GM19468 (cell line): ENCODE measurements around the gene COPS3.

Source experiments
- ATAC-seq: cut with Tn5 transposase; IDR thresholded peaks from one replicate; pipeline ENCODE4 v1.9.1; 2021; ENCODE audit warnings: mild to moderate bottlenecking, moderate library complexity, moderate number of reproducible peaks; ENCODE audit not compliant: unreplicated experiment; ENCODE audit errors: extremely low read depth

COPS3 gene

GRCh38 chr17:17224137-17224536, 56.9 kb downstream of the COPS3 start:
- no peak for ATAC-seq

GRCh38 chr17:17223736-17224135, 57.3 kb downstream of the COPS3 start:
- no peak for ATAC-seq

DNA sequence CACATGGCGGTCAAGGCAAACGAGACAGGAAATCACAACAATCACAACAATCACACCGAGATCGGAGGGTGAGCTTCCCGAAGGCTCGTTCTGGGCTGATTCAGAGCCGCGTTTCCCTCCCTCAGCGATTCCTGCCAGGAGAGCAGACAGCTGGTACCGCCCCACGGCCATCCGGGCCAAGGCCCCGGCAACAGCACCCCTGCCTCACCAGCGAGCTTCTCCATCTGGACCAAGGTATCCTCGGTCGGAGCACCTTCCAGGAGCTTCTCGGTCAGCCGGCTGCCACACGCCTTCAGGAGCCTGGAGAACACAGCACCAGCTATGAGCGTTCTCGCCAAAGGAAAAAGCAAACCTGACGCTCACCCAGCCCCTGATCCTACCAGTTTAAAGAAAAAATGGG, 59.7 kb downstream of the COPS3 start:
- ATAC-seq, result no peak

DNA sequence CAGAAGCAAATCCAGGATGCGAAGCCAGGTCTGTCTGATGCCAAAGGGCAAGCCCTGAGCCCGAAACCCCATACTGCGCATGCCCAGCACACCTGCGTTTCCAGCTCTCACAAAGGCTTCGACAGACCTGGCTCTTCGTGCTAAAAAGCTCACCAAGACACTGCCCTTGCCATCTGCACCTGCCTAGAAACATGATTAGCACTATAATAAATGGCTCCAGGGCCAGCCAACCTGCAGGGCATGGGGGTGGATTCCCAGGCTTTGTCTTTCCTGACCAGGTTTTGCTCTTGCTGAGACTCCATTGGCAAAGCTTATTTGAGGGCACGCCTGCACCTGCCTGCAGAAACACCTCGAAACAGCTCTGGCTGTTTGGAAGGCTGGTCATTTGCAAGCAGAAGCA, 60.5 kb downstream of the COPS3 start:
- no peak for ATAC-seq

GRCh38 chr17:17217995-17218394, 63.1 kb downstream of the COPS3 start:
- ATAC-seq, result no peak

- ATAC-seq, result no peak
Observed at GRCh38 chr17:17216776-17217175, 64.3 kb downstream of the COPS3 start.

DNA sequence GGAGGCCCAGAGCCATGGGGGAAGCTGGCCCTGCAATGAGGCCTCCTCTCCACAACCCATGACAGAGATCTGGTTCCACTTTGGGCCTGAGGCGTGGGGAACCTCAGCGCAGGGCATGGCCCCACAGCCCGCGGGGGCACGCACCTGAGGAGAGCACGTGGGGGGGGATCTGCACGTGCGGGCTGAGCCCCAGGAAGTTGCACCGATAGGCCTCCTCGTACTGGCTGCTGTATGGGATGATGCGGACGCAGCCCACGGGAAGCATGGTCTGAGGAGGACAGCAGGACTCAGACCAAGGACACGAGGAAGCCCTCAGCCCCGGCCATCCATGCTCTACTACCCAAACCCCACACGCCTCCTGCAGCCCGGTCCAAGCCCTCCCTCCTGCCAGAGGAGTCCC, 64.8 kb downstream of the COPS3 start:
- ATAC-seq, result no peak

- ATAC-seq, result no peak
Observed at GRCh38 chr17:17215575-17215974, 65.5 kb downstream of the COPS3 start.

GRCh38 chr17:17214646-17215436, 66.2 kb downstream of the COPS3 start:
- ATAC-seq, result no peak

DNA sequence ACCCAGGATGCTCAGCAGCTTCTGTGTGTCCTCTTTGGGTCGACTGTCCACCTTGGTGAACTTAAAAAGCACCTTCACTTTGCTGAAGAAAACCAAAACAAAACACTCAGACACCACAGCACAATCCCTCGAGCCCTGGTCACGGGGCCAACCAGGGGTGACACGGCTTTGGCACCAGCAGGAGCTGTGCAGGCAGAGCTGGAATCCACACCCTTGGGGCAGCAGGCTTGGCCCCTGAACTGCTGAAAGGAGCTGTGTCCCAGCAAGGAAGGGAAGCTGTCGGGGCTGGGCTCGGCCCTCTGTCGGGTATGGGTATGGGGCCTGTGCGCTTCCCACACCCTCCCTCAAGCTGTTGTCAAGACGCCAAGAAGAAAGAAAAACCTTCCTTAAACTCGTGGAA, 67.3 kb downstream of the COPS3 start:
- ATAC-seq, result no peak

DNA sequence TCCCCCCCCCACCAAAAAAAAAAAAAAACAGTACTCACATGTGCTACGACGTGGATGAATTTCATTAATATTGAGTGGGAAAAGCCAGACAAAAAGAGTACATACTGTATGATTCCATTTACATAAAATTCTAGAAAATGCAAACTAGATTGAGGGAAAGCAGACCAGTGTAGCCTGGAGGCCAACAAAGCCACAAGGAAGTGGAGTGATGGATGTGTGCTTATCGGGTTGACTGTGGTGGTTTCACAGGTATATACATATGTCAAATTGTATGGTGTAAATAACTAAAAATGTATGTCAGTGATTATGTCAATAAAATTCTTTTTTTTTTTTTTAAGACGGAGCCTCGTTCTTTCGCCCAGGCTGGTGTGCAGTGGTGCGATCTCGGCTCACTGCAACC, 73.0 kb downstream of the COPS3 start:
- no peak for ATAC-seq

DNA sequence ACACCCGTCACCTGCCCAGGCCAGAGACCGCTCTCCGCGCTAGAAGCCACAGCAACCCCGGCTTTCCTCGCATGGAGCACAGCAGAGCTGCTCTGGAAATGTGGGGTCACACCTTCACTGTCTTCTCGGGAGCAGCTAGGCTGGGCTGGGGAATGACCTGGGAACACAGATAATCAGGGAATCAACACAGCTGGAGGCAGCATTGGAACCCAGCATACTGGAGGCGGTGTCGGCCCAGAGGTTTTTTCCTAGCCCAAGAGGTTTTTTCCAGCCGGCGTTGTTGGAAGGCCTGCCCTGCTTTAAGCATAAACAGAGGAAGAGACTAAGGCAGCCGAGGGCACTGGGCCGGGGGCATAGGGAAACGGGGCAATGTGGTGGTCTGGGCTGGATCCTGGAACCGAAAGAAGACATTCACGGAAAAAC, 74.1 kb downstream of the COPS3 start:
- ATAC-seq, result no peak

DNA sequence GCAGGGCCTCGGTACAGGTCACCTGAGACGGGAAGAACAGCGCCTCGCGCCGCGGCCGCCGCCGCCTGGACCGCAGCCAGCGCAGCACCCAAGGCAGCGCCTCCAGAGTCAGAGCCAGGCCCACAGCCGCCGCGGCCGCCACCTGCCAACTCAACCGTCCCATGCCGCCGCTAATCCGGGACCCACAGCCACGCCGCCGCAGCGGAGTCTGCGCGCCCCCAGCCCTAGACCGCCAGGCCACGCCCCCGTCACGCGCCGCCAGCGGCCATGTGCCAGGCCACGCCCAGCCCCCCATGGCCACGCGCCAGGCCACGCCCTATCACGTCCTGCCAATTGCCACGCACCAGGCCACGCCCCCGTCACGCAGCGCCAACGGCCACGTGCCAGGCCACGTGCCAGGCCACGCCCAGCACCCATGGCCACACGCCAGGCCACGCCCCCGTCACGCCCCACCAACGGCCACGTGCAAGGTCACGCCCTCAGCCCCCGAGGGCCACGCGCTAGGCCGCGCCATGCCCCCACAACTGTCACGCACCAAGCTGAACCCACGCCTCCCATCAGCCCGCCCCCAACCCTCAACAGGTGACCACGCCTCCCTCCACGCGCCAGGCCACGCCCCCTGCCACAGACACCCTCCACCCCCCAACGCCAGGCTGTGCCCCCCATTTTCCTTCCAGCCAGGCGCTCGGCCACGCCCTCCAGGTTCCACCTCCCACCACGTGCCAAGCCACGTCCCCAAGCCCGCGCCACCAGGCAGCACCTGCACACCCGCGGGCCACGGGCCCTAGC, 74.7 kb downstream of the COPS3 start, which contains the start of gene PLD6:
Gene PLD6, minus strand, starts transcription at position 210 of the 789 bp plus-strand sequence. Its CDS starts 47 bp downstream, at position 163.
- no peak for ATAC-seq

GRCh38 chr17:17205368-17206123, 75.5 kb downstream of the COPS3 start:
- ATAC-seq, result no peak

- no peak for ATAC-seq
Observed at GRCh38 chr17:17204635-17205231, 76.3 kb downstream of the COPS3 start.

DNA sequence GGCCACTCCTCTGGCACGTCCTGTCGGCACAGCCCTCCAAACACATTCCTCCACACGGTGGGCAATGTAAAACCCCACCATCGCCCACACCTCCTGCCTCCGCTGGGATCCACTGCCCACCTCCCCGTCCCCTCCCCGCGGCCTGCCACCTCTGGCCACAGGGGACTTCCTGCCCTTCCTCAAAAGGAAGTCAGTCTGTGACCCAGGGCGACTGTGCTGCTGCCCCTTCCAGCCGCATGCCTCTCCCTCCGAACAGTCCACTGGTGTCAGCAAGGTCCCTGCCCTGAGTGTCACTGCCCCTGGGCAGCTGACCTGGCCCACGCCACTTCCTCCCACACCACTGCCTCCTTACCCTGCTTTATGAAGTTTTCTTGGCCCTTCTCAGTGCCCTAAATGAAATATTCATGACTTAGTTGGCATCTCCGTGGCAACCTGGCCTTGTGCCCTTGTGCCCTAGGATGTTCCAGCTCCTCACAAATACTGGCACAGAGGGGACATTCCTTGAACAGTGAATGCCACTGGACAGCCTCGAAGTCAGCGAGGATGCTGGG, 76.9 kb downstream of the COPS3 start:
- ATAC-seq, result no peak

- no peak for ATAC-seq
Observed at GRCh38 chr17:17203173-17203730, 77.8 kb downstream of the COPS3 start.

DNA sequence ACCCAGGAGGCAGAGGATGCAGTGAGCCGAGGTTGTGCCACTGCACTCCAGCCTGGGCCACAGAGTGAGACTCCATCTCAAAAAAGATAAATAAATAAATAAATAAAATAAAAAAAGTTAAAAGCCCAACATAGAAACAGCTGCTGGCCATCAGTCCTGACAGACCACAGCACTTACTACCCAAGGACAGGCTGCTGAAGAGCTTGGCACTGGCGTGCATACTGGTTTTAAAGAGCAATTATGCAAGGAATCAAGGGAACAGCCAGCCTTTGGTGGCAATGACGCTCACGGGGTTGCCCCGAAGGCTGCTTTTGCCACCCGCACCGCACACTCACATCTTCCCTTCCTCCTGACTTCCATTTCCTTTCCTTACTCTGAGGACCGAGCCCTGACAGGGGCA, 79.1 kb downstream of the COPS3 start:
- no peak for ATAC-seq

GRCh38 chr17:17201271-17201670, 79.8 kb downstream of the COPS3 start:
- no peak for ATAC-seq

DNA sequence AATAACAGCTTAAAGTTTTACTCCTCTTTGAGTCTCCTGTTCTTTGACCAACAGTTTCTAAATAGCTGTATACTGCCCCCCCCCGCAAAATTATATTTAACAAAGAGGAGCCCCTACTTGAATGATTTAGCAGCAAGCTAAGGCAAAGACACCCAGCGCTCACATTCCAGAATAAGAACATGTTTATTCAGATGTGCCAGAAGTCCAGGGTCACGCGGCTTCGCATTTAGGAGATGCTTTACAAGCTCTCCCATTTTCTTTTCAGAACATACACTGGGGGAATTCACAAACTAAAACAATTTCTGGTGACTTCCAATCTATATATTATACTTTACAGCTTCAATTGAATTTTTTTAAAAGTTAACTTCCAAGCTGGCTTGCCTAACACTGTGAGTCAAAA, 80.2 kb downstream of the COPS3 start:
- no peak for ATAC-seq
